ENCODE data around the gene TMEM120A. TPM values are rescaled to one million over a fixed set of nuclear protein-coding genes. Genes with fewer than 3 reads are reported as not detected.

The TMEM120A gene
- total RNA-seq, 4 donors from 2014 or later: 55.2 to 113 (median 79.0) TPM

DNA sequence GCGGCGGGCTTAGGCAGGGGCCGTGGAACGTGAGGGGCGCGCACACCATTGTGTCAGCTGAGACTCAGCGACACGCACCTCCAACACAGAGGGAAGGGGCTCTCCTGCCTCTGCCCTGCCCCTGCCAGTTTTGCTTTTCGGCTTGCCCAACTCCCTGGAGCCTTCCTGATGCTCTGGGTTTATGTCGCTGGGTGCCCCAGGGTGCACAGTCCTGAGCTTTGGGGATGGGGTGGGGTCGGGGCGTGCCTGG, 13.3 kb downstream of the TMEM120A start:
- TF ChIP-seq, protein P1, sequence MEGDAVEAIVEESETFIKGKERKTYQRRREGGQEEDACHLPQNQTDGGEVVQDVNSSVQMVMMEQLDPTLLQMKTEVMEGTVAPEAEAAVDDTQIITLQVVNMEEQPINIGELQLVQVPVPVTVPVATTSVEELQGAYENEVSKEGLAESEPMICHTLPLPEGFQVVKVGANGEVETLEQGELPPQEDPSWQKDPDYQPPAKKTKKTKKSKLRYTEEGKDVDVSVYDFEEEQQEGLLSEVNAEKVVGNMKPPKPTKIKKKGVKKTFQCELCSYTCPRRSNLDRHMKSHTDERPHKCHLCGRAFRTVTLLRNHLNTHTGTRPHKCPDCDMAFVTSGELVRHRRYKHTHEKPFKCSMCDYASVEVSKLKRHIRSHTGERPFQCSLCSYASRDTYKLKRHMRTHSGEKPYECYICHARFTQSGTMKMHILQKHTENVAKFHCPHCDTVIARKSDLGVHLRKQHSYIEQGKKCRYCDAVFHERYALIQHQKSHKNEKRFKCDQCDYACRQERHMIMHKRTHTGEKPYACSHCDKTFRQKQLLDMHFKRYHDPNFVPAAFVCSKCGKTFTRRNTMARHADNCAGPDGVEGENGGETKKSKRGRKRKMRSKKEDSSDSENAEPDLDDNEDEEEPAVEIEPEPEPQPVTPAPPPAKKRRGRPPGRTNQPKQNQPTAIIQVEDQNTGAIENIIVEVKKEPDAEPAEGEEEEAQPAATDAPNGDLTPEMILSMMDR (IDR thresholded peaks at IDR 0.05; ENCODE audit: low read depth): no peak

DNA sequence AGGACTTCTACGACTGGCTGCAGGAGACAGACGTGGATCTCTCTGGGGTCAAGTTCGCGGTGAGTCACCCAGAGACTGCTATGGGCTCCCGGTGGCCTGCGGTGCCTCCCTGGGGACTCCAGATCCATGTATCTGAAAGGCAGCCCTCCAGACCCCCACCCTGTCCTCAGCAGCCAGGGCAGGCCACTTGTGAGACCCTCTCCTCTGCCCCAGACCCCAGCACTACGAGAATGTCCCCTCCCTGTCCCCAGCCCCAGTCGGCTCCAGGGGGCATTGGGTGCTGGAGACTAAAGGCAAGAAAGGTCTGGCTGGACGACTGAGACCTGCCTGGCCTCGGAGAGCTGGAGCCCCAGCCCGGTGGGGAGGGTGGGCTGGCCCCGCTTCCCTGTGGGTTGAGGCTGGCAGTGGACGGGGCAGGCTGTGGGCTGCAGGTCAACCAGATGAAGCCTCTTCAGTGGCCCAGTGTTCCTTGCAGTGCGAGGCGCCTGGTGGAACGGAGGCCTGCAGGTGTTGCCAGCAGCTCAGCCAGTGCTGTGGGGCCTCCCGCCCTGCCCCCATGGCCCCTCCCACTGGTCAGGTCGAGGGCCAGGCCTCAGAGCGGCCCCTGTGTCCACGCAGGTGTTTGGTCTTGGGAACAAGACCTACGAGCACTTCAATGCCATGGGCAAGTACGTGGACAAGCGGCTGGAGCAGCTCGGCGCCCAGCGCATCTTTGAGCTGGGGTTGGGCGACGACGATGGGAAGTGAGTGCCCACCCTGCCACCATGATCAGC, 13.8 kb downstream of the TMEM120A start:
- TF ChIP-seq, protein P1 (IDR thresholded peaks at IDR 0.05; ENCODE audit: low read depth): no peak

DNA sequence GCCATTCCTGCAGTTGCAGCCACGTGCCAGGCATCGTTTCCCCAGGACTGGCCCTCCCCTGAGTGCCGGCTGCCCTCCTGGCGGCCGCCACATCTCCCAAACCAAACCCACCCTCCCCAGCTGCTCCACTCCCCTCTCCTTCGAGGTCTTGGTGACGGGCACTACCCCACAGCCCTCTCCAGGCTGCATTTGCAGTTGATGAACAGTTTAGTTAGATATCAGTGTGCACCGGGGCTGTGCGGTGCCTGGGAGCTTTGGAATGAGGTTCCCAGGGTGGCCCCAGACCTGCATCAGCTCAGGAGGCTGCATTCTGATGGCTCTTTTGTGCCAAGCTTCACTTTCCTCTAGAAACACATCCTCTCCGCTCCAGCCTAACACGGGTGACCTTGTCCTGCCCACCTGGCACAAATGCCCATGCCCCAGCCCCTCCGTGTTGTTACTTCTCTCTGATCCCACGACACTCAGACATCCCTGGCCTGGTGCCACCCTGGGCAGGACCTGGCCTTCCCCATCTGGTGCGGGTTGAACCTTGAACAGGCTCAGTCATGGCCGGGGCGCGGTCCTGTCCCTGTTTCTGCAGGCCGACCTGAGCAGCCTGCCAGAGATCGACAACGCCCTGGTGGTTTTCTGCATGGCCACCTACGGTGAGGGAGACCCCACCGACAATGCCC, 14.5 kb downstream of the TMEM120A start:
- TF ChIP-seq, protein P1 (IDR thresholded peaks at IDR 0.05; ENCODE audit: low read depth): no peak

DNA sequence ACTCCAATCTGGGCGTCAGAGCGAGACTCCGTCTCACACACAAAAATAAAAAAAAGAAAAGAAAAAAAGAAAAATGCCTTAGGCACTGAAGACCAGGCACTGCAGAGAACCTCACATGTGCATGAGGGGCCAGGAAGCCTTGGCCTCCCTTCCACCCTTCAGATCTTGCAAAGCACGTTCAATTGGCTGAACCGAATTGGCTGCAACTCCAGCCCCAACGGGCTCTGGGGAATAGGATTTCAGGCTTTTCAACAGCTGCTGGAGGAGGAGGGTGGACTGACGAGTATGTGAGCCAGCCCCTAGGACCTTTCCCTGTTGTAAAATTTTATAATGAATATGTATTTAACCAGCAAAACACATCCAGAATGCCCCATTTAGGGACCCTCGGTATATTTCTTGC, 16.7 kb downstream of the TMEM120A start:
- TF ChIP-seq, protein P1 (IDR thresholded peaks at IDR 0.05; ENCODE audit: low read depth): no peak

DNA sequence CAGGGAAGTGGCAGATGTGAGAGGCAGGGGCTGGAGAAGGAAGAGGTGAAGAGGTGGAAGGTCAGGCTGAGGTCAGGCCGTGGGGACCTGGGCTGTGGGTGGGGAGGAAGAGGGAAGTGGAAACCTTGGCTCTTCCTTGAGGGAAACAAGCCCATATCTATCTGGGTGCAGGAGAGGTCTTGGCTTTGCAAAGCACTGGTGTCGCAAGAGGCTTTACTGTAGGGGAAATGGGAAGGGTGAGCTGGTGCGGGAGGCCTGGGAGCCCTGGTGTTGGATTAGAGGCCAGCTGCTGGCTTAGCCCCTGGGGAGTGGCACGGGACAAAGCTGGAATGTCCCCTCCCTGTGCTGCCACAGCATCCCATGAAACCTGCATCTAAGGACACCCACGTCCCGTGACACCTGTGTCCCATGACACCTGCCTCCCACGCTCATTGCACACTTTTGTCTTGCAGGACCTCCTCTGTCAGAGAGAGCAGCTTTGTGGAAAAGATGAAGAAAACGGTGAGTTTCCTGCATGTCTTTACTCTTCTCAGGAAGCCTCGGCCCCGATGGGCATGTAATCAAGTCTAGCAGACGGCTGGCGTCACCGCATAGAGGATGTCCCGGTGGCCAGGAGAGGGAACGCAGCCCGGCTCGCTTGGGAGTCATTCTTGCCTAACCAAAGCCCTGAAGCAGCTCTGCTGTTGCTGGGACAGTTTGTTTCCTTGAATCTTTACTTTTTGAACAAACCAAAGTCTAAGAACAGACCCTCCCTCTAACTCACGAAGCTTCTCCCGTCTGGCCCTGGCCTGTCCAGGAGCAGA, 22.2 kb downstream of the TMEM120A start:
- TF ChIP-seq, protein P1 (IDR thresholded peaks at IDR 0.05; ENCODE audit: low read depth): no peak

DNA sequence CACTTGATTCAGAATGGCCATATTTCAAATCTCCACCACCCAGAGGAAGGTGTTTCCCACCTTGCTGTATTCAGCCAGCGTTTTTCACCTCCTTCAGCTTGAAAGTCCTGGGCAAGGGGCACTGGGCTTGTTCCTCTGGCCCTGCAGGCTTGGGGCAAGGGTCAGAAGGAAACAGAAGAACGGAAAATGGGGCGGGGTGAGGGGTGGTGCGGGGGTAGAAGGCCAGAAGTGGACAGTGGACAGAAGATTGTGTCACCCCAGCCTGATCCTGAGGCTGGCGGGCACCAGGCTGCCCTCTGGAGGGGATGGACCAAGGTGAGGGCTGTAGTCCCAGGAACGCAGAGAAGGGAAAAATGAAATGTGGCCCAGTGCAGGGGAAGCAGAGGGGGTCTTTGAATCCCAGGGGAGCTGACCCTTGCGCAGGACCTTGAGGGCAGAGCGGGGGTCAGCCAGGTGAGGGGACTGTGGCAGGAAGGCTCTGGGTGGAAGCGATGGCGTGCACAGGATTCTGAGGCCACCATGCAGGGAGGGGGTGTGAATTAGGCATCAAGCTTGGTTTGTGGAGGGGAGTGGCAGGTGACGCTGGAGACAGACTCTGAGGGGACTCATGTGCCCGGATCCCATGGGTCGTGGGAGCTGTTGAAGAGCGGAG, 23.0 kb downstream of the TMEM120A start:
- TF ChIP-seq, protein P1 (IDR thresholded peaks at IDR 0.05; ENCODE audit: low read depth): no peak

All from subcutaneous adipose tissue (tissue), 4 donors.